ENCODE measurements around the gene CD27. TPM values are rescaled to one million over a fixed set of nuclear protein-coding genes. Genes with fewer than 3 reads are reported as not detected.
A peak's percentile ranks its signal among the peaks of the same experiment; 100 is the strongest.

The CD27 gene
- total RNA-seq, 6 experiments from 2014 or later = 0.33 to 1.2 (median 0.68) TPM; not detected in 1

DNA sequence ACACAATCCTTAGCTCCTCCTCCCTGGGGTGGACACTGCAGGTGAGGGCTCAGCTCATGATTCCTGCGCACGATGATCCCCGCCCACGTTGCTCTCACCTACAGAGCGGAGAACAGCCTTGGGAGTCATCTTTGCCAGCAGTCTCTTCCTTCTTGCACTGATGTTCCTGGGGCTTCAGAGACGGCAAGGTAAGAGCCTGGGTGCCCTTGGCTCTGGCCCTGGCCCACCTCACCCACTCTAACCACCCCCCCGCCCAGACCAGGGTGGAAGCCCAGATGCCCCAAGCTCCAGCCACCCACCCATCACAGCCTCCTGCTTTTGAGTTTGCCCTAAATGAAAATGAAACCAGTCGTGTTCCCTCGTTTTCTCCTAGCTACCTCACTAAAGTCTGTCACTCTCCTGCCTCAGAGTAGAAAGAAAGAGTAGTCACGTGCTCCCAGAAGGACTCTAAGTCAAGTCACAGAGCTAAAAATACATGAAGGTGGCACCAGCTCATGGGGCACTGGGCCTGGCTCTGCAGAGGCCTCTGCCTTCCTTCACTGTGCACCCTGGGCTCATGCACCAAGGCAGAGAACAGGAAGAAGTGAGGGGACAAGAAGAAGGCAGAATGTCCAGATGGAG lies 16.1 kb downstream of the CD27 start:
- Histone ChIP-seq H3K27ac (peak overlapping the region in 2 of 3 donors; percentile 19 to 43), H3K4me1 (no peaks in the 10 kb centered on the region), H3K27me3 (no peaks in the 10 kb centered on the region), H3K36me3 (peaks cover 0 to 90% (median 40%) of the 10 kb centered on the region in 4 donors), H3K4me3 (no peak overlapping the region), H3K9me3 (no peaks in the 10 kb centered on the region)
- intact Hi-C loops (cut with DNase I) = loop anchor here in 1 of 2 donors (5.0 kb wide), 1 partner anchor 39 kb away; no protein-coding TSS in a partner anchor
- TF ChIP-seq POLR2A (IDR thresholded peaks at IDR 0.05) = no peak
- TF ChIP-seq, protein P1, sequence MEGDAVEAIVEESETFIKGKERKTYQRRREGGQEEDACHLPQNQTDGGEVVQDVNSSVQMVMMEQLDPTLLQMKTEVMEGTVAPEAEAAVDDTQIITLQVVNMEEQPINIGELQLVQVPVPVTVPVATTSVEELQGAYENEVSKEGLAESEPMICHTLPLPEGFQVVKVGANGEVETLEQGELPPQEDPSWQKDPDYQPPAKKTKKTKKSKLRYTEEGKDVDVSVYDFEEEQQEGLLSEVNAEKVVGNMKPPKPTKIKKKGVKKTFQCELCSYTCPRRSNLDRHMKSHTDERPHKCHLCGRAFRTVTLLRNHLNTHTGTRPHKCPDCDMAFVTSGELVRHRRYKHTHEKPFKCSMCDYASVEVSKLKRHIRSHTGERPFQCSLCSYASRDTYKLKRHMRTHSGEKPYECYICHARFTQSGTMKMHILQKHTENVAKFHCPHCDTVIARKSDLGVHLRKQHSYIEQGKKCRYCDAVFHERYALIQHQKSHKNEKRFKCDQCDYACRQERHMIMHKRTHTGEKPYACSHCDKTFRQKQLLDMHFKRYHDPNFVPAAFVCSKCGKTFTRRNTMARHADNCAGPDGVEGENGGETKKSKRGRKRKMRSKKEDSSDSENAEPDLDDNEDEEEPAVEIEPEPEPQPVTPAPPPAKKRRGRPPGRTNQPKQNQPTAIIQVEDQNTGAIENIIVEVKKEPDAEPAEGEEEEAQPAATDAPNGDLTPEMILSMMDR (IDR thresholded peaks at IDR 0.05) = no peak
- DNase-seq (no peak), ATAC-seq (peak in 1 of 4 donors; percentile 8)
- 59% methylated on average over 6 of the region's 10 CpGs for WGBS (ENCODE audit: insufficient coverage, low coverage, low lambda C conversion rate, missing lambda C conversion rate)

- Histone ChIP-seq H3K9me3 (no peaks in the 10 kb centered on the region), H3K4me1 (no peaks in the 10 kb centered on the region), H3K27me3 (no peaks in the 10 kb centered on the region), H3K4me3 (no peak overlapping the region), H3K36me3 (peaks cover 0 to 92% (median 40%) of the 10 kb centered on the region in 4 donors), H3K27ac (peak overlapping the region in 2 of 3 donors; percentile 19 to 43)
- 61% methylated on average over 13 of the region's 15 CpGs for WGBS (ENCODE audit: insufficient coverage, low coverage, low lambda C conversion rate, missing lambda C conversion rate)
- peak in 2 of 3 donors; percentile 55 to 69 for DNase-seq
- peak; percentile 36 to 61 (median 58) for ATAC-seq
- intact Hi-C loops (cut with DNase I) = loop anchor here in 1 of 2 donors (5.0 kb wide), 1 partner anchor 39 kb away; no protein-coding TSS in a partner anchor
- TF ChIP-seq, protein P1 (IDR thresholded peaks at IDR 0.05) = no peak
- TF ChIP-seq POLR2A (IDR thresholded peaks at IDR 0.05) = no peak
These were observed 16.9 kb downstream of the CD27 start for GRCh38 chr12:6461401-6462233.

GRCh38 chr12:6462234-6462995 lies 17.7 kb downstream of the CD27 start:
- intact Hi-C loops (cut with DNase I) = loop anchor here in 1 of 2 donors (5.0 kb wide), 1 partner anchor 40 kb away; no protein-coding TSS in a partner anchor
- Histone ChIP-seq H3K27me3 (no peaks in the 10 kb centered on the region), H3K36me3 (peaks cover 0 to 84% (median 40%) of the 10 kb centered on the region in 4 donors), H3K4me3 (no peak overlapping the region), H3K9me3 (no peaks in the 10 kb centered on the region), H3K27ac (peak overlapping the region in 1 of 3 donors; percentile 43), H3K4me1 (peaks cover 0 to 4% (median 2%) of the 10 kb centered on the region in 4 donors)
- 66% methylated on average over 8 of the region's 14 CpGs for WGBS (ENCODE audit: insufficient coverage, low coverage, low lambda C conversion rate, missing lambda C conversion rate)
- no peak for DNase-seq
- ATAC-seq = no peak
- TF ChIP-seq POLR2A (IDR thresholded peaks at IDR 0.05) = no peak
- TF ChIP-seq, protein P1 (IDR thresholded peaks at IDR 0.05) = no peak

DNA sequence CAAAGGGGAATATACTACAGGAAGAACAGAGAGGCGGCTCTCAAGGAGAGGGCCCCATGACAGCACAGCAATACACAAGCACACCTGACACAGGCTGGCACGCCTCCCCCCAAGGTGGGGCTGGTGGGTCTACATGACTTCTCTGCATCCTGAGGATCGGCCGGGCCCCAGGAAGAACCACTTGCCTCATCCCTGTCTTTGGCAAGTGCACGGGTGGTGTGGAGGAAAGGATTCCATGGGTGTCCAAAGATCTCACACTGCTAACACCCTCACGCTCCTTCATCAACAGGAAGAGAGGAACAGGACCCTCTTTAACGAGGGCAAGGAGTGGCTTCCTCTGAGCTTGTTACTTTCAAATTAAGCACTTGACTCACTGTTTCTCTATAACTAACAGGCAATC lies 18.5 kb downstream of the CD27 start:
- WGBS (ENCODE audit: insufficient coverage, low coverage, low lambda C conversion rate, missing lambda C conversion rate) = 55% methylated on average over 2 of the region's 7 CpGs
- Histone ChIP-seq H3K4me1 (peaks cover 0 to 12% (median 6%) of the 10 kb centered on the region in 4 donors), H3K9me3 (no peaks in the 10 kb centered on the region), H3K4me3 (no peak overlapping the region), H3K27ac (peak overlapping the region in 1 of 3 donors; percentile 27), H3K27me3 (no peaks in the 10 kb centered on the region), H3K36me3 (peaks cover 0 to 76% (median 40%) of the 10 kb centered on the region in 4 donors)
- intact Hi-C loops (cut with DNase I) = loop anchor here in 1 of 2 donors (5.0 kb wide), 1 partner anchor 41 kb away; no protein-coding TSS in a partner anchor
- DNase-seq (no peak), ATAC-seq (no peak)
- no peak for TF ChIP-seq POLR2A (IDR thresholded peaks at IDR 0.05)
- TF ChIP-seq, protein P1 (IDR thresholded peaks at IDR 0.05) = no peak

Data from right lobe of liver (tissue), 6 donors.